Adipose tissue (tissue), 3 donors: ENCODE results near the gene CADM2. TPM values are rescaled to one million over a fixed set of nuclear protein-coding genes. Genes with fewer than 3 reads are reported as not detected.
"Not testable (repeated sequence)": the region's sequence is repeated elsewhere in the genome, so short reads cannot be mapped to it uniquely, and the experiment has no call there.

Experiments
- H3K27ac ChIP-seq: one replicate; pipeline ENCODE4 v1.5.1; 2013; ENCODE audit warnings: low read depth, low read length
- WGBS, 3 donors: extraction: QIAGEN DNeasy Blood & Tissue Kit; methylation state at CpG; one replicate each; pipeline ENCODE4 v1.1.7; 2013; 5-methylcytosine and 5-hydroxymethylcytosine counted together
- polyA plus RNA-seq, 3 donors: library from polyadenylated mRNA; stranded (reverse); fragments of 200-250 nt; gene quantifications; one replicate each; pipeline ENCODE4 v1.2.3, GENCODE V29; 2013
- donor health status: healthy with polysubstance abuse.
- donor health status: Bipolar disorder and iron deficiency.
- donor health status: healthy.

The CADM2 gene
- polyA plus RNA-seq, 3 donors = 0.22 to 2.5 (median 0.34) TPM

DNA sequence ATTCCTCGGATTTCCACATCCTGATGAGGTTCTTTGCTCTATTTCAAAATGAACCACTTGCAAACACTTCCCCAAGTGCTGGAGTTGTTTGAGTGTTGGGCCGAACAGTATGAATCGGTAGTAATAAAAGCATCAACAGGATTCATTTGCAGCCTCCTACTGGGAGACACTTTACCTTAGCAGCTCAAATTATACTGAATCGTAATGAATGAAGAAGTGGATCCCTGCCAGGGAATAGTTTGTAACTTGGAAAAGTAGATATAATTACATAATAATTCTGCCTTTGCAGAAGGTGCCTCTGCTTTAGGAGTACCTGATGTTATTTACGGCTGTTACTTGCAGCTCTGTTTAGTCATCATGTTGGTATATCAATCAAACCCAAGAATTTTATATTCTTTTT lies 669.1 kb downstream of the CADM2 start:
- H3K27ac ChIP-seq = no peak overlapping the region
- WGBS, 3 donors = 76 to 83% (median 82%) methylated on average over 5 of the region's 5 CpGs

DNA sequence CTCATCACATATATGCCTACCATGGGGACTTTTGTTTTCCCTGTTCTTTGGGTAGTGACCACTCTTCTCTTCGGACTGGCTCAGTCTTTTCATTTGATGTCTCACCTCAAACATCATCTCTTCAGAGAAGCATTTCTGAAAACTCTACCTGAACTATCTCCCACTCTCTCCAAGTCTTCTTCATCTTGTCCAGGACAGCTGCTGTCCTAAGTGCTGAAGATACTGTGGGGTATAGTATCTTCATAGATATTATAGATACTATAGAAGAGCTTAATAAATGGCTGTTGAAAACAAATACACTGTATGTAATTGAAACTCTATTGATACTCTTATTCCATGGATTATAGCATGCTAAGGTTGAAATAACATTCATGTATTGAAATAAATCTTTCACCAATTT lies 672.3 kb downstream of the CADM2 start:
- 81 to 97% (median 89%) methylated on average over 1 of the region's 1 CpG for WGBS, 3 donors
- H3K27ac ChIP-seq = no peak overlapping the region

DNA sequence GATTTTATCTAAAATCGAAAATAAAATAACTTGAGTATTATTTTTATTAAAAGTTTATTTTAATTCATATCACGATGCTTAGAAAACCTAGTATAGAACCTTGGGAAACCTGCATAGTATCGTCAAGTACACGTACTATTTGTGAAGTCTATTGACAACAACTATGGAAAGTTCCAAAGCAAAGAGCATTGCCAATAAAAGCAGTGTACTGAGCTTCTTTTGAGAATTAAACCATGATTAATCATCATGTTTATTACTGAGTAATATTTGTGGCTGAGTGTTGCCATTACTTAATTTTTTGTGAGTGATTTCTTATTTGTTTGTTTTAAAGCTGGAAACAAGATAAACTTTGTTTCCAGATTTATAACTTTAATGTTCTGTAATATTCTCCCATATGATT lies 674.1 kb downstream of the CADM2 start:
- WGBS, 3 donors = 71 to 80% (median 76%) methylated on average over 4 of the region's 4 CpGs

DNA sequence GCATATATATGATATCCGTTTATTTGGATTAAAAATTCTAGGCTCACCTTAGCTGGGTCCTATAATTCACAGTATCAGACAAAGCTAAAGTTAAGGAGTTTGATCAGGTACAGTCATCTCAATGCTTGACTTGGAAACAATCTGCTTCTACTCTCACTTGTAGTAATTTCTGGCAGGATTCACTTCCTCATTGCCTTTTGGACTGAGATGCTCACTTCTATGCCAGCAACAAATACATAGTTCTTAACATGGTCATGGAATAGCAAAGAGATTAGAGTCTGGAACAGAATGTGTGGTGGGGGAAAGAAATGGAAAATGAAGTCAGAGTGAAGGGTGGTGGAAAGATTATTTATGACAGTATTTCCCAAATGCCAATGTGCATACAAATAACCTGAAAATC lies 693.6 kb downstream of the CADM2 start:
- no peak overlapping the region for H3K27ac ChIP-seq
- 81 to 87% (median 81%) methylated on average over 1 of the region's 1 CpG for WGBS, 3 donors

More for the DNA sequence above, 674.1 kb downstream of the CADM2 start:
- H3K27ac ChIP-seq = no peak overlapping the region

DNA sequence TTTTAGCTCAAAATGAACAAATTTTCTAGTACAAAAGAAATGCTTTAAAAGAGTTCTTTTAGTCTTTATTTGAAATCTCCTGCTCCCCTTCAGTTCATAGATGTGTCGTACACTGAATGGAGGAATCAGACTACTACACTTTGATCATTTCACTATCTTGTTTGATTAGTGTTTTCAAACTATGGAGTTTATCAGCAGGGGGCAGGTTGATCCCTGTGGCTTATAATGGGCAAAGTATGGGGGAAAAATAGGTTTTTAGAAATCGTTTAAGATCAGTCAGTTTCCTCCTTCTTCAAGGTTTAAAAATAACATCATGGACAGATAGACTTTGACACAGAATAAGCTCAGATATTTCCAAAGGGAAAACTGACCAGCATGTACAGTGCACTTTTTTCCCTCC lies 701.7 kb downstream of the CADM2 start:
- H3K27ac ChIP-seq = no peak overlapping the region
- WGBS, 3 donors = 42 to 62% (median 57%) methylated on average over 2 of the region's 2 CpGs

DNA sequence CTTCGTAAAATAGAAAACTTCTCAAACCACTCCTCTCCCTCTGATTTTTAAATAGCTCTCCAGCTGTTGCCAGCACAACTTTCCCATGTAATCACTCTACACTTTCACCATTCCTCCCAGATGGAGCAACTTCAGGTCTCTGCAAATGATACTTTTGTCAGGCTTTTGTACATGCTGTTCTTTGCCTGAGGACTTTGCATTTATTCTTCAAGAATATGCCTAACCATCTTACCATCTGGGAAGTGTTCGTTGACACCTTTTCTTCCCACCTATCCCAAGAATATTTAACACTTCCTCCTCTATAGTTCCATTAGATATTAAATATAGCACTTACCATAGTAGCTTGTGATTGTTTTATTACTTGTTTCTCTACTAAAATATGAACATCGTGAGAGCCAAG lies 703.7 kb downstream of the CADM2 start:
- no peak overlapping the region for H3K27ac ChIP-seq
- WGBS, 3 donors = 72 to 88% (median 80%) methylated on average over 3 of the region's 3 CpGs

DNA sequence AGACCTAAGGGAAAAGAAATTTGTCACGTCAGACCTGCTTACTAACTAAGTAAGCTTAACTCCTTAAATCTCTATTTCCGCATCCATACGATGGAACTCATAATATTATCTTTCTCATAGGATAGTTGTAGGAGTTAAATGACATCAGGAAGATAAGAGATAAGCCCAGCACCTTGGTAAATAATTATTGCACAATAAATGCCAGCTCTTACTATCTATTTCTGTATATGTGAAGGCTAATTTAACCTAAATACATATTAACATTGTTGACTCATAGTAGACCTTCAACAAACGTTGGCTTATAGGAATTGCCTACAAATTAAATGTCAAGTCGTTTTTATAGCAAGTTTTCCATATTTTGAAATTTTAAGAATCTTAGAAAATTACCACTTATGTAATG lies 709.0 kb downstream of the CADM2 start:
- WGBS, 3 donors = 73 to 80% (median 80%) methylated on average over 5 of the region's 5 CpGs
- H3K27ac ChIP-seq = no peak overlapping the region

DNA sequence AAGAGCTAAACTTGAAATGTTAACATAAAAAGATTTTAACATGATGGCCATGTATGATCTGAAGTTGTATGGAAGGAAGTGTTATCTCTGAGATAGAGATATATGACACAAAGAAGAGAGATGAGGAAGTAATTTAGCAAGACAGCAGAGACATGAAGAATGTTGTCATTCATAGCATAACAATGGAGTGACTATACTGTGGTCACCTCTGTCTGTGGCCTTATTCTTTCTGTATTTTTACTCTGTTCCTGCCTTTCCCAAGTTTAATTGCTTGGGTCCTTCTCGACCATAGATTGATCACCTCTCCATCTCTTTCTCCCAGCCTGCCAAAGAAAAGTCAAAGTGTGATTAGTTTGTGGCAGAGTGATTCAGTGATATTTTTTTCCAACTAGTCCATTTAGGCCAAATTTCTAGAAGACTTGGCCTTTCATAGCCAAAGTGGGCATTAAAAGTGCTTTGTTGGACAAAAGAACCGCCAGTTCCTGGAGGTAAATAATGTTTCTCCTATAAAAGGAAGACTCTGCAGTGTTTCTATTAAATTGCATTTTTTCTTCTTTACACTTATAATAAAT lies 711.9 kb downstream of the CADM2 start:
- no peak overlapping the region for H3K27ac ChIP-seq
- WGBS, 3 donors = 52 to 68% (median 54%) methylated on average over 2 of the region's 2 CpGs

DNA sequence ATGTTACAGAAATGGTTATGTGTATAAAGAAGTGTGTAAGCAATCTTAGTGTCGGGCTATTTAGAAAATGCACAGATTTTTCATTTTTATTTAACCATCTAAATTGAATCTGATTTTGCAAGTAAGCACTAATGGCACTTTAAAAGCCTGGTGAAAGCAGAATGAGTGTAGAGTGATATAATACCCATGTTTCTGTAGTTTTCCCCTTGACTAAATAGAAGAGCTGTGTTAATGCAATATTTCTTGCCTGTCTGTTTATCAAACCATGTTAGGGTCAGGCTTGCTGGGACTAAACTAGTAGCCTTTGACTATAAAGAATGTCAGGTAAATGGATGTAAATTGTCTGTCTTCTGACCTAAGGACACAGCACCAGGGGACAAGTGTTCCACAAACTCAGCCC lies 714.0 kb downstream of the CADM2 start:
- WGBS, 3 donors = 54 to 77% (median 55%) methylated on average over 1 of the region's 1 CpG
- H3K27ac ChIP-seq = no peak overlapping the region

DNA sequence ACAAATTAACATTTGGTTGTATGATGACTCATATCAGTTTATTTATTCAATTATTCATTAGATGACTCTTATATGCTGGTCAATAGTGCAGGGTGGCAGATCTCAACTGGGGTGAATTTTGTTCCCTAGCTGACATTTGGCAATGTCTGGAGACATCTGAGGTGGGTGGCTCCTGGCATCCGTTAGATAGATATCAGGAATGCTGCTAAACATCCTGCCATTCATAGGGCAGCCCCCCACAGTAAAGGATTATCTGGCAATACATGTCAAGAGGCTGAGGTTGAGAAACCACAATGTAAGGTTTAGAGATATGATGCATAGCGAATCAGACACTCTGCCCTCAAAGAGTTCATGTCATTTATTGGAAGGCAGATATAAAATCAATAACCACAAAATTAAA lies 719.9 kb downstream of the CADM2 start:
- 72 to 85% (median 75%) methylated on average over 2 of the region's 2 CpGs for WGBS, 3 donors
- no peak overlapping the region for H3K27ac ChIP-seq

DNA sequence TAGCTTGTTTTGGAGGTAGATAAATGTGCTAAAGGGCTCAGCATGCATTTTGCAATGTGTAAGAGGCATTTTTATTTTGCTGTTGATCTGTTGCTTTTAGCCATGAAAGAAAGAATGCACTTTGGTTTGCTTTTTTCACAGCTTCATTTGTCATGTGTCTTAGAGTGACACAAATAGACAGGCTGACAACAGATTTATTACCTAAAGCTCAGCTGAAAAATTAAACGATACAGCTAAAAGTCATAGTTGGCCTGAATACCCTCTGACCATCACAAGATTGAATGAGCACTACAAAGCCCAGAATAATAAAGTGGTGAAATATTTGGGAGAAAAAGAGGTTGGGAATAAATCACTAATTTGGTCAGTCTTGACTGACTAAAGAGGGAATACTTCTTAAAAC lies 723.1 kb downstream of the CADM2 start:
- no peak overlapping the region for H3K27ac ChIP-seq
- 49 to 55% (median 53%) methylated on average over 1 of the region's 1 CpG for WGBS, 3 donors

DNA sequence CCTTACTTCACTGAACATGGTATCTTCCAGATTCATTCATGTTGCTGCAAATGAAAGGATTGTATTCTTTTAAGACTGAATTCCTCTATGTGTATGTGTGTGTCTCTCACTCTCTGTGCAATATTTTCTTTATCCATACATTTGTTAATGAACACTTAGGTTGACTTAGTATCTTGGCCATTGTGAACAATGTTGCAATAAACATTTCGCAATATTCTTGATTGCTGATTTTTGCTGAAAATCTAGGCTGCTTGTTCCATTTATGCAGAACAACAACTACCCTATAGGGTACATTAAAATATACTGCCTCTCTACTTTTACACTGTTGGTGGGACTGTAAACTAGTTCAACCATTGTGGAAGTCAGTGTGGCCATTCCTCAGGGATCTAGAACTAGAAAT lies 732.4 kb downstream of the CADM2 start:
- 86 to 96% (median 93%) methylated on average over 1 of the region's 1 CpG for WGBS, 3 donors
- no peak overlapping the region for H3K27ac ChIP-seq

DNA sequence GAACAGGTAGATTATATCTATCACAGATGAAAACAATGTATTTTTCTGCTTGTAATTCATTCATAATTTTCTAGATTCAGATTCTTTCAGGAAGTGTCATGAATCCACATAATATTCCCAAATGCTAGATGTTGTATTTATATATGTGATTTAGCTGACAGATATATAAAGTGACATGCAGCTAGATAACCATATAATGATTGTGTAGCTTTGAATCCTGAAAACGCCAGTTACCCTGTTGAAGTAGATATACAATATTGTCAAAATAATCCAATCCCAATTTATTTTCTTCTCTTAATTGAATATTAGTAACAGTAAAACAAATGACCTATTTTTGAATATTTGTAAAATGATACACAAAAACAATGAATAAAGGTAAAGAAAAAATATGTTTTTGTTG lies 738.4 kb downstream of the CADM2 start:
- no peak overlapping the region for H3K27ac ChIP-seq
- 76 to 89% (median 80%) methylated on average over 1 of the region's 1 CpG for WGBS, 3 donors

DNA sequence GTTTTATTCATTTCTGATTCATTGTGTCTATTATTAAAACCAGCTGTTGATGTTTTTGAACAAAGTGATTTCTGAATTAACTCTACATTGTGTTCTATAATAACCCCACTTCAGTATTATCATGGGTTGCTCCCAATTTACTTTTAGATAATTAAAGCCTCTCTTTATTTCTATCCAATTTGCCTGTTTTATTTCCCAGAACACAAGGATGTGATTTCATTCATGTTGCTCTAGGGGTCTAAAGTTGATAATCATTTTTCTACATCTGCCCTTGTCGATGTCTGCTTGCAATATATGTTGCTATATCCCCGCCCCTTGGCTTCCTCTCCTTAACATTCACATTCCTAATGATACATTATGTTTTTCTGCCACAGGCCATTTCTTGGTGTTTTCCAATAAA lies 747.3 kb downstream of the CADM2 start:
- 83 to 92% (median 85%) methylated on average over 2 of the region's 2 CpGs for WGBS, 3 donors
- H3K27ac ChIP-seq = no peak overlapping the region

DNA sequence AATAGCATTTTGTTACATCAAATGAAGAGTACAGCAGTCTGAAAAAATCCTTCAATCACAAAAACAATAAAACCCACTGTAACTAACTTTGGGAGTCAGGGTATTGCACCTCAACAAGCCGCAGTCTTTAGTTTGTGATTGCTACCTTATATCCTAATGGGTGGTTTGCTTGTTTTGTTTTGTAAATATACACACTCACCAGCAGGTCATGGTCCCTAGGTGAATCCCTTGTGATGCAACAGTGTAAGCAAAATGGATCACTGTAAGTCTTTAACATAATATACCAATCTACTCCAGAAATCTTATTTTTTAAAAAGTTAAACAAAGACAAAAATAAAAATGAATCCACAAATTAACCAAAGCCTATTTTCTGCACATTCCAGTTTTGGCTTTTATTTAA lies 749.5 kb downstream of the CADM2 start:
- 70 to 93% (median 88%) methylated on average over 1 of the region's 1 CpG for WGBS, 3 donors
- not testable (repeated sequence) for H3K27ac ChIP-seq

DNA sequence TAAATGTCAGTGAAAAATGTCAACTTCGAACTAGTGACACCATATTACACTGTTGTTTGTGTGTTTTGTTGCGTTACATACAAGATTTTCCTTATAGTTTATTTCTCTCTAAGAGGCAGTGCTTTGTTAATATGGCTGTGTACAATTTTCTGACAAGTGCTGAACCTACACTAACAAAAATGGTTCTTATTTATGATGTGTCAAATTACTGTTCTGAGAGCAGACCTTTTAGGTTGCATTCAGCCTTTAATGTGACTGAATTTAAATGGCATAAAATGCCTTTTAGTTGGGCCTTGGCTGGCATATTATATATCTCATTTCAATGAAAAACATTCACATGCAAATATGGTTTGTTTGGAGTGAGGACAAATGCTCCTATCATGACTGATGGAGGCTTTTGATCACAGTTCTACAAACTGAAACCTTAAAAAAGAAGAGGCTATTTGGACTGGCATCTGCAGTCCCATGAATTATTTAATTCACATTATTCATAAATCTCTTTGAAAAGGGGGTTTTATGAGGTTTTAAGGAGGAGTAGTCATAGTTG lies 750.6 kb downstream of the CADM2 start:
- no peak overlapping the region for H3K27ac ChIP-seq
- WGBS, 3 donors = 70 to 76% (median 74%) methylated on average over 2 of the region's 2 CpGs

DNA sequence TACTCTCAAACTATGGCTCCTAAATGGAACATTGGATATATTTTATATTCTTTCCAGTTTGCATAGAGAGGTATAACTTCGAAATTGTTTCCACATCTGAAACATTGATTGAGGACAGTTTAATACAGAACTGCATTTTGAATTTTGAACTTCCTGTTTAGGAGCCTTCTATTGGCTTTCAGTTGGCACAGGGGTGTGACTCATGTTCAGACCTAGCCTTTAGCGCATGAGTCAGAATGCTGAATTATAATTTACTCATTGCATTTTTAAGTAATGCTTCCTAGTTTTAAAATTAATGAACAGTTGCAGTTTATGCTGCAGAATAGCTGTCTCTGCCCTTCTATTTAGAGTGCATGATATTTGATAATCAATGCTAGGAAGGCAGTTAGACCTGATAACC lies 751.7 kb downstream of the CADM2 start:
- WGBS, 3 donors = 77 to 84% (median 80%) methylated on average over 2 of the region's 2 CpGs
- no peak overlapping the region for H3K27ac ChIP-seq

DNA sequence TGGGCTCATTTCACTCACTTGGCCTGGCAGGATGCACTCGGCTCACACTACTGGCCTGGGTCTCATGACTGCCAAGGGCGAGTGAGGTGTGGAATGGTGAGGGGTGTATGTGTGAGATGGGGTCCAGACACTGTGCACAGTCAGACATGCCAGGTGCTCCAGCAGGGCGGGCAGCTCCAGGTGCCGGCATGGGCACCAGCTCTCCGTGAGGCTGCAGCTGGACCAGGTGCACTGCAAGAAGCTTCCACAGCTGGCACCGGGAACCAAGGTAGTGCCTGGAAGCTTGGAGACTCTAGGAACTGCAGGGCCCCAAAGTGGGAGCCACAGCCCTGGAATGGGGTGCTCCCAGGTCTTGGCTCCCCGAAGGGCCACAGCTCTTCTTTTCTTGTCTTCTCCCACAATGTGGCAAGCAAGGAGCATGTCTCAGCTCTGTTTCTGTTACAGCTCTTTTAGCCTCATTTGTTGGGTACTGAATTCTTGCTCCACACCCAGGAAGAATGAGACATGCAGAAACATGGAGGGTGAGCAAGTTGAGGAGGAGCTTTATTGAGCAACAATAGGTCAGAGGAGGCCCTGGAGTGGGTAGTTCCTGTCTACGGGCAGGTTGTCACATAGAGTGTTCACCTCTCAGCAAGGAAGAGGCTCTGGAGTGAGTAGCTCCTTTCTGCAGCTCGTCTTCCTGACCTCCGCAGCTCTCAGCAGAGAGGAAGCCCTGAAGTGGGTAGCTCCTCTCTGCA lies 762.8 kb downstream of the CADM2 start:
- no peak overlapping the region for H3K27ac ChIP-seq
- WGBS, 3 donors = 83 to 86% (median 85%) methylated on average over 10 of the region's 10 CpGs

DNA sequence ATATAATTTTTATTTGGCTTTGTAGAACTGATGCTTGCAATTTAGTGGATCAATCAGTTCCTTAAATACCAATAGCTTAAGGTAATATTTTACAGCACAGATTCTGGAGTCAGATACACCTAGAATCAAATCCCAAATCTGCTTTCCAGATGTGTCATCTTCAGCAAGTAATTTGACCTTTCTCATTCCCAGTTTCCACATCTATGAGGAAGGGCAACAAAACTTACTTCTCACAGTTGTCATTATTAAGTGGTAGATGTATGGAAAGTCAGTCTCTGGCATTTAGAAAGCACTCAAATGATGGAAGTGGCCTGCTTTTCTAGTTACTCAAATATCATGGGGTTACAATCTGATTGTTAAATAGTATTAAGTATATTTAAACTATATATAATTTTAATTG lies 767.0 kb downstream of the CADM2 start:
- H3K27ac ChIP-seq = no peak overlapping the region

DNA sequence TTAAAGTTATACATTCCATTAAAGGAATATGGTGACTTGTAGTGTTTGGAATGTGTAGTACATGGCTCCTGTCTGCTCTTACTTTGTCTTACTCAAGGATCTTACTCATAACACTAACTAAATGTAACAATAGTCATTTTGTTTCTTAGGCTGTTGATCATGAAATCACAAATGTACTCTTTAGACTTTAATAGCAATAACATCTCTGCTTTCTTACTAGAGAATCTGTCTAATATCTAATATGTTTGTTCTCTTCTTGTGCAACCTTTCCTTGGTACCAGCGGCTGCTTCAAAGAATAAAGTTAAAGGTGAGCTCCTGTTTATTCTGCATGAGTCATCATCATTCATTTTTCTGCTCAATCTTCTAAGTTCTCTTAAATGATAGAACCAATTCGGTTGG lies 767.5 kb downstream of the CADM2 start:
- 62 to 80% (median 66%) methylated on average over 2 of the region's 2 CpGs for WGBS, 3 donors
- no peak overlapping the region for H3K27ac ChIP-seq
